ENCODE results near the gene MEIS2.
"Not testable (repeated sequence)": the region's sequence is repeated elsewhere in the genome, so short reads cannot be mapped to it uniquely, and the experiment has no call there.

The MEIS2 gene

DNA sequence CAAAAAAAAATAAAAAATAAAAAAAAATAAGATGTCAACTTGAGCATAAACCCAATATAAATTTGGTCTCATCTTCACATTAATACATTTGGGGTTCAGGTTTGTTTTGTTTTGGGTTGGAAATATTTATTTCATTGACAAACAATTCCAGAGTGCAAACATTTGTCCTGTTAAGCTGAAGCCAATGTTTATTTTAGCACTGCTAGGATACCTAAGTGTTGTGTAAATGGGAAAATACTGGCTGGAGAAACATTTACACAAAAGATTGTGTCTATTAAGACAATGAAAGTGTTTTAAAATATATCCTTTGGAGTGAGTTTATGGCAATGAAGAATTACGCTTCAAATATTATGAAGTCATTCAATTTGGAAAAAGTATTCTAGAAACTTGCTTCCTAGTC, 91.1 kb downstream of the MEIS2 start:
- DNase-seq (ENCODE audit: low spot score), result no peak

DNA sequence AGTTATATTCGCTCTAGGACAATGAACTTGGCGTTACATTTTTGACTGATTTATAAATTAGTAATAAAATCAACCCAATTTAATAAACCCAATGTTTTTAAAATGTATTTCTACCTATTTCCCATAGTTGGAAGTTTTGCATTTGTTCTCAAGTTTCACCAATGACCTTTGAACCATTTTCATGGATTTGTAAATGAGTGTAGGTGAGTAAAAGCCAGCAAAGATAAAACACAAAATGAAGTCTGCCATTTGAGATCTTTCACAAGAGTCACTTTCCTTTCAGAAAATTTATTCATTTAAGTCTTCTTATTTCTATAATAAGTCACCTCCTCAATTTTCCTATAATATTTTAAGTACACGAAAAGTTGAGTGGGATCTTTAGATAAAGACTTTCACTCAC, 92.1 kb downstream of the MEIS2 start:
- no peak for DNase-seq (ENCODE audit: low spot score)

DNA sequence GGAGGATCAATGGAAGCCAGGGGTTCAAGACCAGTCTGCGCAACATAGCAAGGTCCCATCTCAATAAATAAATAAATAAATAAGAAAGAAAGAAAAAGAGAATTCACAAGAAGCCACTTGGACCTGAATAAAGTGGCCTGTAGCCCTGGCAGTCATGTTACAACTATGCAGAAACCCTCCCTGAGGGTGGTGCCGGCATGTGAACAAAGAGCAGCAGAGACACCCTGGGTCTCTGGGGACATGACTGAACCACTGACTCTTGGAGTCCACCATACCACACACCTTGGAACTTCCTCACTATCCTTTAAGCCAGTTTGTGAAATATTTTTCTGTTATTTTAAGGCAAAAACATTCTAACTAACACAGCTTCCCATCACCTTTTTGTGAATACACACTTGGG, 93.0 kb downstream of the MEIS2 start:
- DNase-seq (ENCODE audit: low spot score), result no peak

DNA sequence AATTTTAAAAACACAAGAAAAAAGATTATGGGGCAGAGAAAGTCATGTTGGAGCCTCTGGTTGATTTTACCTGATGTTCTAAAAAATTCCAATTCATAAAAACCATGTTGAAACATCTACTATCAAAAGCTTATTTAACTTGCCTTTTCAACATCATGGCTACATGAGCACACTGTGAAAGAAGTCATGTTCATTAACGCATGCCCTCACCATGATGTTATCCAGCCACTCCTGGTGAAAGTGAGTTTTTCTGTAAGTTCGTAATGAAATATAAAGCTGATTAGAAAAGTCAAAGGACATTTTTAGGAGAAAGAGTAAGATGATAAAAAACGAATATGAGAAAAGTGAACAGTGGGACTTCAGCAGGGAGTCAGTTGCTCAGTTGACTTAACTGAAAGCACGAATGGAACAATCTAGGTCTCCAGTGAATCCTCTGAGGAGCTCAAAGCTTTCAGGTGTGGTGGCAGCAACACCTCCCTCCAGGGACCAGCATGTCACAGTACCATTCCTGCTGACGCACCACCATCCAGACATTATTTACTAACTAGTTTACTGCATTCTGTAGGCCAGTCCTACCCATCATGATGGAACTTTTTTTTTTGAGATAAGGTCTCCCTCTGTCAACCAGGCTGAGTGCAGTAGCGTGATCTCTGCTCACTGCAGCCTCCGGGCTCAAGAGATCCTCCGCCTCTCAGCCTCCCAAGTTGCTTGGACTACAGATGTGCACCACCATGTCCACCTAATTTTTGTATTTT, 95.2 kb downstream of the MEIS2 start:
- DNase-seq (ENCODE audit: low spot score), result no peak

DNA sequence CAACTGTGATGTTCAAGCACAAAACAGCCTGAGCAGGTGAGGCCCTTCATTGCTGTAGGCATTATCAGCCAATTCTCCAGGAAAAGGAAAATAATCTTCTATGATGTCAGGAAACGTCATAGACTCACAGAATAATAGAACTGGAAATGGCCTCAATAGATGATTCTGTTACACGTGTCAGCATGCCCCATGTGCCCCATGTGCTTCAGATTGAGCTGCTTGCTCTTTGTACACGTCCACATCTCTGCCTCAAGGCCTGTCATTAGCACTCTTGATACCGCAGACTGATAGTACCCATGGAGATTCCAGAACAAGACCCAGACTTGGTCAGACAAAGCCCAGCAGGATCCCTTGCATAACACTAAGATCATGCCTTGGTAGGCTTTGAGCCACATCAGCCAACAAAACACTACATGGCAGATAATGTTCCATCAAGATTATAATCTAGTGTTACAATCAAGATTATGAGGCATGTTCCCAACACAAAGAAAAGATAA, 95.9 kb downstream of the MEIS2 start:
- no peak for DNase-seq (ENCODE audit: low spot score)

DNA sequence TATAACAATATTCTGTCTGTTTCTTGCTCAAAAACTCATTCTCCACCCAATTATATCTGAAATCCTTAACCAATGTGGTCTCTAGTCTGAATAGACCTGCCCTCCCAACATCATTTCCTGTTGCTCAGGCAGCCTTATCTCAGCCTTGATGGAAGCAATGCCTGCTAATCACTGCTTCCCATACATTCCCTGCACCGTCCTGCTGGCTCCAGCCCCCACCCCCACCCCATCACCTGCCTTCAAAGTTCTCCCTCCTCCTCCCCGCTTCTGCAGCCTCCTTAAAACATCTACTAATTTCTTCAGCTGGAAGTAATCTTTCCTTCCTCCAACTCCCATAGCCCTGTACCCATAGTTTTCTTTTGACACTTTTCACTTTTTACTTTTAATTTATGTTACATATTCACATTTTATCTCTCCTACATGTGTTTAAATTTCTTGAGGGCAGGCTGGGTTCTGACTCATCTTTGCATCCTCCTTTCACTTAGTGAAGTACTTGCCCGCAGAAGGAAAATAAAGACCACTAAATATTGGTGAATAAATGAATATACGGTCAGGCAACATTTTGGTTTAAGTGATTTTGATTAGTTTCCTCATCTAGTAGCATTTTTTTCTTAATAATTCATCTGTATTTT, 98.2 kb downstream of the MEIS2 start:
- DNase-seq (ENCODE audit: low spot score), result no peak

DNA sequence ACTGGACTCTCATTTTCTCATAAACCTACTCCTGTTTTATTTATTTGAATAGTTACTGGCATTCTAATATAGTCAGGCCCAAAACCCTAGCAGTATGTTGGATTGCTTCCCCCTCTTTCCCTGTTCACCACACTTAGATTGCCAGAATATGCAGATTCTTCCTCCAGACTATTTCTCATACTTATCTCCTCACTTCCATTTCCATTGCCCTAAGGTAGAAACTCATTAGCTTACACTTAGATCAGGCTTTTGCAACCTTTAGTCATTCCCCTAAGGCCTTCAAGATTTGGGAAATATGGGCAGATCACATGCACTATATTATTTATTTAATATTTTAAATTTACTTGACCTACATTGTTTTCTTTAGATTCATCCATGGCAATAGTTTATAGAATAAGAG, 98.9 kb downstream of the MEIS2 start:
- no peak for DNase-seq (ENCODE audit: low spot score)

DNA sequence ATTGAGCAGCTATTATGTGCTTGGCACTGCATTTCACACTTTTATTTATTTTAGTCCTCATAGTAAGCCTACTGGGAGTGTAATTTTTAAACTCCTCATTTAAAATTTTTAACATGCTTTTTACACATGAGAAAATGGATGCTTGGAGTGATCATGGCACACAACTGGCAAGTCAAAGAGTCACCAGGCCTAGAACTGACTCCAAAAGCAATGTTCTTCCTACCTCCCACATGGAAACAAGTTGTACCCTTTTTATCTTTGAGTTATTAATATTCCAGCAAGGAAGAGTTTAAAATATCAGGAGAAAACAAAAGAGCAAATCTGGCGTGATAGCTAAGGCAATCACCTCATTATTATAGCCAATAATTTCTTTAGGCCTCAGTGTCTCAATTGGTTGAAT, 100.6 kb downstream of the MEIS2 start:
- no peak for DNase-seq (ENCODE audit: low spot score)

DNA sequence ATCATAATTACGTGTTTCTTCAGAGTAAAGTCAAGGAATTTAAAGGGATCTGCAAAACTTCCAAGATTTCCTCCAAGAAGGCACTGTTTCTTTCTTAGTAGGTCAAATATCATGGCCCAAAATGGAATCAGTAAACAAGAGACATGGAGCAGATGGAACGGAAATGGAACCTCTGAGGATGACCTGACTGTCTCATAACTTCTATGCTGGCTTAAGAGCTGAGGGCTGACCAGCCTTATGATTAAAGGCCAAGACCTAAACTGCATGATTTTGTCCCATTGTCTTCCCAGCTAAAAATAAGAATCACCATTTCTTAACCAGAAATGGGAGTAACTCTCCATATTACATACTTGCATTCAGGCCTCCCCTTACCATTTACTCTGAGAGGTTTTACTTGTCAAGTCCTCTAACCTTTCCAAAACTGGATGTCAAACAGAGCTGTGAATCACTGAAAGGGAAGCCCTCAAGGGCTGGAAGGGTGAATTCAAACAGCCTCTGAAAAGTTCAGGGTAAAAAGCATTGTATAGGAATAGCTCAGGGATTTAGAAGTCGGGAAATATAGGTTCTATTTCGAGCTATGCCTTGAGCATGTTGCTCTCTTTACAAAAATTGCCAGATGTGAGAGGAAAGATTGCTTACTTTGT, 103.7 kb downstream of the MEIS2 start:
- no peak for DNase-seq (ENCODE audit: low spot score)

DNA sequence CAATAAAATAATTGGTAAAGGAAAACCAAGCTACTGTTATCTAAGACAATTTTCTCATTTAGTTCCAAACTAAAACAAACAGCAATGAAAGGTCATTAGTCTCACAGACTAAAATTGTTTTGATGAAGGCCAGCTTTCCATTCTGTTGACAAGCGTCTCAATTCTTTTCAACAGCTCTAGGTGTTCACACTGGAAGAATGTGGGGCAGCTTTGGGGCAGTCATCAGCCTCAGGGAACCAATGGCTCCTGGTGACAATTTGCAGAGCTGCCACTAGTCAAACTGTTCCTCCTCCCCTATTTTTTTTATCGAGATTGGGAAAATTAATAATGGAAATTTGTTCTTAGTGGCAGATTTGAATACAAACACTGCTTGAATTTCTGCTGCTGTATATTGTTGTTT, 104.2 kb downstream of the MEIS2 start:
- no peak for DNase-seq (ENCODE audit: low spot score)

DNA sequence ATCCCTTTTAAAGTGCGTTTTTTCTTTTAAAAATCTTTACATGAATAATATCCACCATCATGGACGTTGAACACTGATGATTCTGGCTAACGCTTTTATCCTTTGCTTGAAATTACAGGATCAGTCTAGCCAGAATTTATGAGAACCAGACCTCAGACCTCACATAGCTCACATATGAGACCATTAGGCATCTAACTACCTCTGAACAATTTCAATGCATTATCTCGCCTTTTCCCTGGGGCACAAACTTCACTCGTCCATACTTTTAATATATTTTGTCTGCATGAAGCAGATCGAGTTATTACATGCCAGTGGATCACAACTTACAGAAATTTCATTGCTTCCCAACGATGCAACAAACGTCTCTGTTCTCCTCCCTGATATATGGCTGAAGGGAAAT, 105.6 kb downstream of the MEIS2 start:
- no peak for DNase-seq (ENCODE audit: low spot score)

DNA sequence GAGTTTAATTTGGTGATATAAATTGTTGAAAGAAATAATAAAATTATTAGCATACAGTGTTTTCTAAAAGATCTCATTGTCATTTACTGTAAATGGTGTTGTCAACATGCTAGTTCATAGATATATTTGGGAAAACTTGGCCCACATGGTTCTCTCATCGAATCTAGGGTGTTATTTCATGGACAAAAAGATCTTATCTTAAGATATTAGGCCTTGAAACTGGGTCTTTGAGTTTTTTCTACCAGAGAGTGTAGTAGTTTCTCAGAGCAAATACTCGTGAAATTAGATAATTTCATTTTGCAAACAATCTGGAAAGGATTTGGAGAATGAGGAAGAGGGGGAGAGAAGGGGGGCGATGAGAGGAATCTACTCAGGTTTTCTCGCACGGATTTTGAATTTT, 107.9 kb downstream of the MEIS2 start:
- DNase-seq (ENCODE audit: low spot score), result no peak

DNA sequence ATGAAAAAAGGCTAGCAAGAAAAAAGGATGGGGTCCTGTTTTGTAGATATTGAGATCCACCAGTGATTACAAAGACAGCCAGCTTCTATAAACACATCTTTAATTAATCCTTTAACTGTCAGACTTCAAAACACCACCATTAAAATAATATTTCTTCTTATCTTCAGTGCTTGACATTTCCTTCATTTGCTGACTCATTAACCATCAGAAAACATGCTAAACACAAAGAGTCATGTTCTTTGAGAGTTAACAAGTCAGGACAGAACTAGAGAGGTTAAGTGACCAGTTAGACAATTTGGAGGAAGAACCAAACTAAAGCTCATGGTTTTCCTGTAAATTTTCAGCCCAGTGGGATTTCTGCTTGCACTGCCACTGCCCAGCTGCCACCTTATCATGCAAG, 111.4 kb downstream of the MEIS2 start:
- DNase-seq (ENCODE audit: low spot score), result no peak

DNA sequence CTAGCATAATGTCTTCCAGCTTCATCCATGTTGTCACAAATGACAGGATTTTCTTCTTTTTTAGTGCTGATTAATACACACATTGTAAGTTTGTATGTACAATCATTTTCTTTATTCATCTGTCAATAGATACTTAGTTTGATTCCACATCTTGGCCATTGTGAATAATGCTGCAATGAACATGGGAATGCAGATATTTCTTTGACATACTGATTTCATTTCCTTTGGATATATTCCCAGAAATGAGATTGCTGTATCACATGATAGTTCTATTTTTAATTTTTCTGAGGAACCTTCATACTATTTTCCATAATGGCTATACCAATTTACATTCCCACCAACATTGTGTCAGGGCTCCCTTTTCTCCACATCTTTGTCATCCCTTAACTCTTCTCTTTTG, 117.9 kb downstream of the MEIS2 start:
- no peak for DNase-seq (ENCODE audit: low spot score)

DNA sequence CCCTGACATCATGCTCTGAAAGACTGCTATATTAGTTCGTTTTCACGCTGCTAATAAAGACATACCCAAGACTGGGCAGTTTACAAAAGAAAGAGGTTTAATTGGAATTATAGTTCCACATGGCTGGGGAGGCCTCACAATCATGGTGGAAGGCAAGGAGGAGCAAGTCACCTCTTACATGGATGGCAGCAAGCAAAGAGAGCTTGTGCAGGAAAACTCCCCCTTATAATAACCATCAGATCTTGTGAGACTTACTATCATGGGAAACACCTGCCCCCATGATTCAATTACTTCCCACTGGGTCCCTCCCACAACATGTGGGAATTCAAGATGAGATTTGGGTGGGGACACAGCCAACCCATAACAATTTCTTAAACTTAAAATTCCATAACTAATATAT, 120.1 kb downstream of the MEIS2 start:
- DNase-seq (ENCODE audit: low spot score), result not testable (repeated sequence)

DNA sequence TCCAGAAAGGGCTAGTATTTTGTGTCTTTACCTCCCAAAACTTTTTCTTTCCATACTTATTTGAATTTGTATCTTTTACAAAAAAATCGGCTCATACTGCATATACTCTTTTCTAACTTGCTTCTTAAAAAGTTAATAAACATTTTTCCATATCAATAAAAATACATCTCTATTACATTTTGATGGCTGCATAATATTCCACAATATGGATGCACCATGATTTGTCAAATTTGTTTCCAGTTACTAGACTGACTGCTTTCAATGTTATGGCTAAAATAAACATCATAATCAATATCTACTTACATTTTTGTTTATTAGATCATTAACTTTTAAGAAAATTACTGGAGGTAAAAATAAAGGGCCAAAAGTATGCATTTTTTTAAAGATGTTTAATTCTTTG, 121.7 kb downstream of the MEIS2 start:
- DNase-seq (ENCODE audit: low spot score), result no peak

DNA sequence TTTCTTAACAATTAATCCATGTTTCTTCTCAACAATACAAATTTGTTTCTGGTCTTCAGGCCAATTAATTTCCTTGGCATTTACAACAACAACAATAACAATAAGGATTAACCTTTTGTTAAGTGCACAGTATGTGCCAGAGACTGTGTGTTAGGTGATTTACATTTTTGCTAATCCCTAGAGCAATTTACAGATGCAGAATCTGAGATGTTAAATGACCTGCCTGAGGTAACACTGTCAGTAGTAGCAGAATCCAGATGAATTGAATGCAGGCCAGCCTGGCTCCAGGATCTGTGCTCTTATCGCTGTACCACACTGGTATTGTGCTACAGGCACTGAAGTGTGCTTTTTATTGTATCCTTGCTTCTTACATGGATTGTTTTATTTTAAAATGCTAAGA, 122.2 kb downstream of the MEIS2 start:
- DNase-seq (ENCODE audit: low spot score), result no peak

DNA sequence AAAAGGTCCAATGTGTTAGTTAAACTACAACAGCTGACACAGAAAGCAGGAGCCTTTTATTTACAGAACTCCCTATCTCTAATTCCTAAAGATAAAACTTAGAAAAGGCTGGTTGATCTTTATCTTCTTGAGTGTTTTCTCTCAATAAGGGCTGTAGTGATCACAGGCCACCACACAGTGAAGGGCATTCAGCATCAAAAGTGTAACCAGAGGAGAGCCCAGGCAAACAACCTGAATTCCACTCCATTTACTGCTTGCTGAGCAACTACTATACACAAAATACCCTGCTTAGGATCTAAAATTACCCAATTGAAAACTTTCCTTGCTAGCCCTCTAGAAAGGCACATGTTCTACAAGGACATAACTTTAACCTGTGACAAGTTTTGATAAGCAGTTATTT, 122.7 kb downstream of the MEIS2 start:
- no peak for DNase-seq (ENCODE audit: low spot score)

DNA sequence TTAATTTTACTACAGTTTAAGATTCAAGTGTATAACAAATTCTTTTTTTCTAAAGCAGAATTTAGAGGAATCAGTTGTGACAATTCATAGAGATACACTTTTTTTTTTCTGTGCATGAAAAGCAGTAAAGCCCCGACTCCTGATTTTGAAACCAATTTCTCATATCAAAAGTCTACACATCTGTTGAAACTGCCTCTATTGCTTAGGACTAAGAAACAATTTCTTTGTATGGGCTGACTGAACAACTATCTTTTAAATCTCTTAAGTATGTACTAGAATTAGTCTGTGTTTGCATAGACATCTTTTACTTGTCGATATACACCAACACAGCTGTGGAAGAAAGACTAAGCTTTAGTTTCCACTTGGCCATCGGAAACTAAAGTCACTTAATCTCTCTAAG, 127.6 kb downstream of the MEIS2 start:
- DNase-seq (ENCODE audit: low spot score), result no peak

DNA sequence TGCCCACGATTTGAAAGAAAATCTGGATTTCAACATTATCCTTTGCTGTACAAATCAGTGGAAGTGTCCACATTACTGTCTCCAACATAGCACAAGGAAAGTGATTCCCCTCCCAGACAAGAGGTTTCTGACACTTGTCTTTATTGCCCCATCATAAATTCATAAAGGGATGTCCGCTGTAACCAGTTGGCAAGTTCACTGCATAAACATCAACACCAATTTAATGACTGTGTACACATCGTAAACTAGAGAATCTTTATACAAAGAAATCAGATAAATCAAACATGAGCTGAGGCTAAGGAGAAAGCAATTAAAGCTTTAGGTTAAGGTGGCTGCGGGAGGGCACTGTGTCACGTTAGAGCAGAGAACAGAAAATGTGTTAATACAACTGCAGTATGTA, 129.8 kb downstream of the MEIS2 start:
- DNase-seq (ENCODE audit: low spot score), result no peak

DNA sequence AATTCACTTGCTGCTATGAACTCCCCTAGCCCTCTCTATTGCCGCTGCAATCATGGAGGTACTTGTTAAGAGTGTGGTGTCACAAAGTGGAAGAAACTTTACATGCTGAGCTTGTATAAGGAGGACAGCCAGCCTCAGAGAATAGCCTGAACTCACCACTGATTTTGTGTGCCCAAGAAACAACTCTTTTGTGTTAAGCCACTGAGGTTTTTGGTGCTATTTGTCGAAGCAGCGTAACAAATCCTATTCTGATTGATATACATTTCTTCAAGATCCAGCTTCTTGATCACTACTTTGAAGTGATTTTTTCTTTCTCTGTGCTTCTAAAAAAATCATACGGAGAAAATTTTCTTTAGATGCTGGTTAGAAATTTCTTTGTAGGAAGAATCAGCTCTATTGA, 132.4 kb downstream of the MEIS2 start:
- DNase-seq (ENCODE audit: low spot score), result no peak

DNA sequence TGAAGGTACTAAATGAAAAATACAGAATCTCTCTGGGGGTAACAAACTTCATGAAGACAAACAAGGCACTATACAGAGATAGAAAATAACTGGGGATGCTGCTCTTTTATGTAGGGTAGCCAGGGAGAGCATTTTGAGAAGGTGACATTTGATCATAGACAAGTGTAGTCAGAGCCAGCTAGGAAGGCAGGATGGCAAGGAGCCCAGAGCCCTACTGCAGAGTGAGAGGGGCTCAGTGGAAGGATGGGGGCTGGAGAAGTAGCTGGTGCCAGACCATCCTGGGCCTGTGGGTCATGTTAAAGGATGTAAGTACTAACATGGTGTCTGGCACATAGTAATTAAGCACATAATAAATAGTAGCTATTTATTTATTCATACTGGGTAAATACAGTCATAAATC, 133.6 kb downstream of the MEIS2 start:
- DNase-seq (ENCODE audit: low spot score), result no peak

DNA sequence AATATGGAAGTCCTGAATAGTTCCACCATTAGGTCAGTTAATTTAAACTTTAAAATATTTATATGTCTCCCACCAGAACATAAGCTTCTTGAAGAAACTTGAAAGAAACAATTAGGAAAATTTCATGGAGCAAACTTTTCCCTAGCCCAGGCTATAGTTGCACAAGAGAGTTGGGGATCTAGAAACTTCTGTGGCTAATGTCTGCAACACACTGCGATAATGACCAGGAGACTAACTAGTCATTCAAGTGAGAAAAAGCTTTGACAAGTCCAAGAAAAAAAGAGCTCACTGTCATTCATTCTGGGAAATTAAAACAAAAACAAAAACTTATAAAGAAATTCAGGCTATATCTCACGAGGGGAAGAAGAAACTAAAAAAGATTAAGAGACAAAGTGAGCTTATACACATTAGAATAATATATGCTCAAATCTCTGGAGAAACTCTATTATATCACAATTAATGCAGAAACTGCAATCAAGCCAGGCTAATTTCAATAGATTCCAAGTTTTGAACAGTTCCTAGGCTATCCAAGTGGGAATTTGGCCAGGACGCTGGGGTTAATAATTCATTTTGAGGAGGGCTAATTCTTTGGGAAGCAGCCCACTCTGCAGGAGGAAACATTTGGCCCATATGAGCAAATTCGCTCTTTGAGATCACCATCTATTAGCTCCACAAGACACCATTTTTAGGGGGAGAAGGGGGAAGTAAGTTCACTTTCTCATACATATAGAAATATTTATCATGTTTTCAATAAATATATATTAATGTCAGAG, 134.6 kb downstream of the MEIS2 start:
- DNase-seq (ENCODE audit: low spot score), result no peak

Measured in RKO (cell line).